HEK293T (cell line): ENCODE data around the gene CCDC85A.

ENCODE experiments used
- ELF4 ChIP-seq: fragments of 450-650 bp; IDR thresholded peaks from 2 replicates; pipeline ENCODE4 v1.6.1; 2017; ENCODE audit warnings: antibody characterized with exemption
- FOXK2 ChIP-seq: fragments of 450-650 bp; IDR thresholded peaks from 2 replicates; pipeline ENCODE4 v1.6.1; 2016; ENCODE audit warnings: mild to moderate bottlenecking
- HDGF ChIP-seq: fragments of 450-650 bp; IDR thresholded peaks from 2 replicates; pipeline ENCODE4 v1.6.1; 2017; ENCODE audit warnings: antibody characterized with exemption, borderline replicate concordance
- L3MBTL2 ChIP-seq: fragments of 450-650 bp; conservative IDR thresholded peaks from 2 replicates; pipeline ENCODE4 v1.6.1; 2016; ENCODE audit warnings: mild to moderate bottlenecking
- SUZ12 ChIP-seq: fragments of 450-650 bp; IDR thresholded peaks from 2 replicates; pipeline ENCODE4 v1.6.1; 2016; ENCODE audit warnings: mild to moderate bottlenecking

GRCh38 chr2:56151841-56152240, 31.9 kb upstream of the CCDC85A start:
- no peak for TF ChIP-seq L3MBTL2
- no peak for TF ChIP-seq SUZ12
- TF ChIP-seq HDGF: no peak
- TF ChIP-seq FOXK2: no peak
- no peak for TF ChIP-seq ELF4
